ENCODE data around the gene CTH.
"Not testable (repeated sequence)": the region's sequence is repeated elsewhere in the genome, so short reads cannot be mapped to it uniquely, and the experiment has no call there.

CTH gene

GRCh38 chr1:70441392-70442035 is 30.4 kb downstream of the CTH start:
- in situ Hi-C loops (cut with HindIII; ENCODE audit: low pct_ligation_motif_present, low pct_unique_long_range_greater_than_20kb, low sequenced_read_pairs) = no loop called here
- no peak for DNase-seq

- DNase-seq = no peak
- in situ Hi-C loops (cut with HindIII; ENCODE audit: low pct_ligation_motif_present, low pct_unique_long_range_greater_than_20kb, low sequenced_read_pairs) = no loop called here
Measured at GRCh38 chr1:70442490-70442889, 31.4 kb downstream of the CTH start.

GRCh38 chr1:70443739-70444138 is 32.7 kb downstream of the CTH start:
- in situ Hi-C loops (cut with HindIII; ENCODE audit: low pct_ligation_motif_present, low pct_unique_long_range_greater_than_20kb, low sequenced_read_pairs) = no loop called here
- no peak for DNase-seq

- DNase-seq = no peak
- in situ Hi-C loops (cut with HindIII; ENCODE audit: low pct_ligation_motif_present, low pct_unique_long_range_greater_than_20kb, low sequenced_read_pairs) = no loop called here
Measured at GRCh38 chr1:70449049-70449448, 38.0 kb downstream of the CTH start.

GRCh38 chr1:70452164-70452939 is 41.3 kb downstream of the CTH start:
- DNase-seq; in situ Hi-C loops (cut with HindIII; ENCODE audit: low pct_ligation_motif_present, low pct_unique_long_range_greater_than_20kb, low sequenced_read_pairs): not testable (repeated sequence)

GRCh38 chr1:70455291-70455690 is 44.2 kb downstream of the CTH start:
- in situ Hi-C loops (cut with HindIII; ENCODE audit: low pct_ligation_motif_present, low pct_unique_long_range_greater_than_20kb, low sequenced_read_pairs) = no loop called here
- DNase-seq = no peak

- no peak for DNase-seq
- in situ Hi-C loops (cut with HindIII; ENCODE audit: low pct_ligation_motif_present, low pct_unique_long_range_greater_than_20kb, low sequenced_read_pairs) = no loop called here
Measured at GRCh38 chr1:70458131-70458530, 47.1 kb downstream of the CTH start.

GRCh38 chr1:70459496-70460225 is 48.6 kb downstream of the CTH start:
- peak; percentile 19 for DNase-seq
- in situ Hi-C loops (cut with HindIII; ENCODE audit: low pct_ligation_motif_present, low pct_unique_long_range_greater_than_20kb, low sequenced_read_pairs) = no loop called here

GRCh38 chr1:70460740-70461713 is 50.0 kb downstream of the CTH start:
- in situ Hi-C loops (cut with HindIII; ENCODE audit: low pct_ligation_motif_present, low pct_unique_long_range_greater_than_20kb, low sequenced_read_pairs); DNase-seq: not testable (repeated sequence)

GRCh38 chr1:70462611-70463010 is 51.5 kb downstream of the CTH start:
- in situ Hi-C loops (cut with HindIII; ENCODE audit: low pct_ligation_motif_present, low pct_unique_long_range_greater_than_20kb, low sequenced_read_pairs) = no loop called here
- no peak for DNase-seq

- in situ Hi-C loops (cut with HindIII; ENCODE audit: low pct_ligation_motif_present, low pct_unique_long_range_greater_than_20kb, low sequenced_read_pairs) = no loop called here
- DNase-seq = no peak
Measured at GRCh38 chr1:70465911-70466310, 54.8 kb downstream of the CTH start.

GRCh38 chr1:70467531-70467930 is 56.5 kb downstream of the CTH start:
- in situ Hi-C loops (cut with HindIII; ENCODE audit: low pct_ligation_motif_present, low pct_unique_long_range_greater_than_20kb, low sequenced_read_pairs) = no loop called here
- DNase-seq = no peak

GRCh38 chr1:70468180-70468579 is 57.1 kb downstream of the CTH start:
- DNase-seq = no peak

GRCh38 chr1:70469184-70469583 is 58.1 kb downstream of the CTH start:
- in situ Hi-C loops (cut with HindIII; ENCODE audit: low pct_ligation_motif_present, low pct_unique_long_range_greater_than_20kb, low sequenced_read_pairs); DNase-seq: not testable (repeated sequence)

More at GRCh38 chr1:70468180-70468579, 57.1 kb downstream of the CTH start:
- in situ Hi-C loops (cut with HindIII; ENCODE audit: low pct_ligation_motif_present, low pct_unique_long_range_greater_than_20kb, low sequenced_read_pairs) = no loop called here

GRCh38 chr1:70475023-70475422 is 64.0 kb downstream of the CTH start:
- in situ Hi-C loops (cut with HindIII; ENCODE audit: low pct_ligation_motif_present, low pct_unique_long_range_greater_than_20kb, low sequenced_read_pairs) = no loop called here
- DNase-seq = no peak

GRCh38 chr1:70477090-70477489 is 66.0 kb downstream of the CTH start:
- no peak for DNase-seq
- in situ Hi-C loops (cut with HindIII; ENCODE audit: low pct_ligation_motif_present, low pct_unique_long_range_greater_than_20kb, low sequenced_read_pairs) = no loop called here

GRCh38 chr1:70477905-70478304 is 66.8 kb downstream of the CTH start:
- DNase-seq; in situ Hi-C loops (cut with HindIII; ENCODE audit: low pct_ligation_motif_present, low pct_unique_long_range_greater_than_20kb, low sequenced_read_pairs): not testable (repeated sequence)

GRCh38 chr1:70483342-70483741 is 72.3 kb downstream of the CTH start:
- DNase-seq = no peak
- in situ Hi-C loops (cut with HindIII; ENCODE audit: low pct_ligation_motif_present, low pct_unique_long_range_greater_than_20kb, low sequenced_read_pairs) = no loop called here

Measured in ACHN (cell line).